ENCODE results near the gene PRM1. TPM values are rescaled to one million over a fixed set of nuclear protein-coding genes. Genes with fewer than 3 reads are reported as not detected.

PRM1 gene
- total and polyA plus RNA-seq, 2 of the 13 experiments (the other 11 are each of a cell fraction or from before 2014, with no cell fraction given) = not detected

DNA sequence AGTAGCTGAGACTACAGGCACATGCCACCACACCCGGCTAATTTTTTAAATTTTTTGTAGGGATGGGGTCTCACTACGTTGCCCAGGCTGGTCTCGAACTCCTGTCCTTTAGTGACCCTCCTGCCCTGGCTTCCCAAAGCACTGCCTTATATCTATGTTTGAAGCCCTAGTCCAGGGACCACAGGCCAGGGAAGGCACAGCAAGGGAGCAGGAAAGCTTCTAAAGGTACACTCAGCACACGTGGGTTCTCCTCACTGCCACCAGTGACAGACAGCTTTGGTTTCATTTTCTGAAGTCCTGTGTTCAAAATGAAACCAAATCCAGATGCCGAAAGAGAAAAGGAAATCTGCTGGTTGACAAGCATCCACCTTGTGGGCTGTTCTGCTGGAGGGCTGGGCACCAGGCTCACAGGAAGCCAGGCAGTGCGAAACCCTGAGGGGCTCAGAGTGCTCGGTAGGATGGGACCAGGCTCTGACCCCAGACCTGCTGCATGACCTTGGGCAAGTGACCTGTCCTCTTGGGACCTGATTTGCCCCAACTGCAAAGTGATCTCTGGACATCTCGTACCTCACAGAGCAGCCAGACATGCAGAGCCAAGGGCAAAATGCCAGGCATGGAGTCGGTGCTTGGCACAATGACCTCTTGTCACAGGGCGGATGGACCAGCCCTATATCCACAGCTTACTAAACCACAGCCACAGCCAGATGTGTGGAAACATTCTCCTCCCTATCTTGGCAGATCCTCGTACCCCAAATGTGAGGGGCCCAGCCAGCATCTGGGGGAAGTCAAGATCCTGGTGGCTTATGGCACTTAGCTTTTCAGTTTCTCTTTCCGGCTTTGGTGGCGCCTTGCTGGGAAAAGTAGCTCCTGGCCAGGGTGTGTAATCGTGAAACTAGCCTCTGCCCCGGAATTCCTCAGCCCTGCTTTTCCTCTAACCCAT lies 22.3 kb downstream of the PRM1 start (continued):
- TF ChIP-seq ARHGAP35 (CRISPR knock-in tag; IDR thresholded peaks at IDR 0.05; ENCODE audit: borderline replicate concordance) (peak; percentile 56), ZNF446 (CRISPR knock-in tag; IDR thresholded peaks at IDR 0.05) (0 out of 2 replicates have a peak, but pooled peaks have one; percentile 31), ZFYVE20 (CRISPR knock-in tag; IDR thresholded peaks at IDR 0.05; ENCODE audit: borderline replicate concordance, low read depth) (no peak), ZBTB20 (CRISPR knock-in tag; IDR thresholded peaks at IDR 0.05; ENCODE audit: borderline replicate concordance, low read depth) (peak; percentile 10; the same call in 1 of the 2 replicates), PHF8 (CRISPR knock-in tag; IDR thresholded peaks at IDR 0.05) (no peak; the same call in 1 of the 2 replicates), ZNF7 (CRISPR knock-in tag; IDR thresholded peaks at IDR 0.05) (no peak), GFI1 (CRISPR knock-in tag; IDR thresholded peaks at IDR 0.05; ENCODE audit: borderline replicate concordance) (0 out of 2 replicates have a peak, but pooled peaks have one; percentile 60), ISX (CRISPR knock-in tag; conservative IDR thresholded peaks at IDR 0.05) (no peak), KDM1A (CRISPR knock-in tag; IDR thresholded peaks at IDR 0.05) (peak; percentile 67; the same call in 1 of the 2 replicates), HMG20A (CRISPR knock-in tag; IDR thresholded peaks at IDR 0.05; ENCODE audit: borderline replicate concordance) (peak; percentile 35; the same call in 1 of the 2 replicates), ZNF709 (CRISPR knock-in tag; IDR thresholded peaks at IDR 0.05) (peak; percentile 39; the same call in 1 of the 2 replicates)
- TF ChIP-seq, protein P1, sequence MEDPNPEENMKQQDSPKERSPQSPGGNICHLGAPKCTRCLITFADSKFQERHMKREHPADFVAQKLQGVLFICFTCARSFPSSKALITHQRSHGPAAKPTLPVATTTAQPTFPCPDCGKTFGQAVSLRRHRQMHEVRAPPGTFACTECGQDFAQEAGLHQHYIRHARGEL (CRISPR knock-in tag; IDR thresholded peaks at IDR 0.05) = peak; percentile 12; the same call in 1 of the 2 replicates
- TF ChIP-seq, protein P2, sequence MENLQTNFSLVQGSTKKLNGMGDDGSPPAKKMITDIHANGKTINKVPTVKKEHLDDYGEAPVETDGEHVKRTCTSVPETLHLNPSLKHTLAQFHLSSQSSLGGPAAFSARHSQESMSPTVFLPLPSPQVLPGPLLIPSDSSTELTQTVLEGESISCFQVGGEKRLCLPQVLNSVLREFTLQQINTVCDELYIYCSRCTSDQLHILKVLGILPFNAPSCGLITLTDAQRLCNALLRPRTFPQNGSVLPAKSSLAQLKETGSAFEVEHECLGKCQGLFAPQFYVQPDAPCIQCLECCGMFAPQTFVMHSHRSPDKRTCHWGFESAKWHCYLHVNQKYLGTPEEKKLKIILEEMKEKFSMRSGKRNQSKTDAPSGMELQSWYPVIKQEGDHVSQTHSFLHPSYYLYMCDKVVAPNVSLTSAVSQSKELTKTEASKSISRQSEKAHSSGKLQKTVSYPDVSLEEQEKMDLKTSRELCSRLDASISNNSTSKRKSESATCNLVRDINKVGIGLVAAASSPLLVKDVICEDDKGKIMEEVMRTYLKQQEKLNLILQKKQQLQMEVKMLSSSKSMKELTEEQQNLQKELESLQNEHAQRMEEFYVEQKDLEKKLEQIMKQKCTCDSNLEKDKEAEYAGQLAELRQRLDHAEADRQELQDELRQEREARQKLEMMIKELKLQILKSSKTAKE (CRISPR knock-in tag; IDR thresholded peaks at IDR 0.05; ENCODE audit: borderline replicate concordance) = peak; percentile 70; the same call in 1 of the 2 replicates
- TF ChIP-seq, protein P3, sequence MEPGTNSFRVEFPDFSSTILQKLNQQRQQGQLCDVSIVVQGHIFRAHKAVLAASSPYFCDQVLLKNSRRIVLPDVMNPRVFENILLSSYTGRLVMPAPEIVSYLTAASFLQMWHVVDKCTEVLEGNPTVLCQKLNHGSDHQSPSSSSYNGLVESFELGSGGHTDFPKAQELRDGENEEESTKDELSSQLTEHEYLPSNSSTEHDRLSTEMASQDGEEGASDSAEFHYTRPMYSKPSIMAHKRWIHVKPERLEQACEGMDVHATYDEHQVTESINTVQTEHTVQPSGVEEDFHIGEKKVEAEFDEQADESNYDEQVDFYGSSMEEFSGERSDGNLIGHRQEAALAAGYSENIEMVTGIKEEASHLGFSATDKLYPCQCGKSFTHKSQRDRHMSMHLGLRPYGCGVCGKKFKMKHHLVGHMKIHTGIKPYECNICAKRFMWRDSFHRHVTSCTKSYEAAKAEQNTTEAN (CRISPR knock-in tag; conservative IDR thresholded peaks at IDR 0.05) = no peak
- TF ChIP-seq, protein P4, sequence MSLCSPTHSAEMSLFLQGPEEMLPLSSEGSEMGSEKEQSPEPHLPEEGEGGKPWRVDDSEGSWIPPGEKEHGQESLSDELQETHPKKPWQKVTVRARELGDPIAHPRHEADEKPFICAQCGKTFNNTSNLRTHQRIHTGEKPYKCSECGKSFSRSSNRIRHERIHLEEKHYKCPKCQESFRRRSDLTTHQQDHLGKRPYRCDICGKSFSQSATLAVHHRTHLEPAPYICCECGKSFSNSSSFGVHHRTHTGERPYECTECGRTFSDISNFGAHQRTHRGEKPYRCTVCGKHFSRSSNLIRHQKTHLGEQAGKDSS (CRISPR knock-in tag; IDR thresholded peaks at IDR 0.05; ENCODE audit: borderline replicate concordance, low read depth) = peak; percentile 64; the same call in 1 of the 2 replicates
